ENCODE measurements around the gene ZNF813.

ZNF813 gene

GRCh38 chr19:53520163-53520546 lies 52.6 kb downstream of the ZNF813 start:
- Histone ChIP-seq H2AFZ (ENCODE audit: insufficient read depth, low read length, poor library complexity) (peak overlapping the region; percentile 69), H3K9me3 (ENCODE audit: insufficient read depth, low read depth, low read length) (no peaks in the 10 kb centered on the region), H2BK5ac (ENCODE audit: low read depth, low read length, poor library complexity) (no peak overlapping the region), H3K27me3 (ENCODE audit: insufficient read depth, low read length) (no peaks in the 10 kb centered on the region), H3K23ac (ENCODE audit: low read length) (no peak overlapping the region), H3K4me1 (ENCODE audit: control insufficient read depth in 1 of 2, insufficient read depth in 2 of 2, low read length in 2 of 2) (peaks cover 4 to 9% of the 10 kb centered on the region in 2 experiments), H3K18ac (ENCODE audit: low read length) (peak overlapping the region; percentile 34), H3K36me3 (ENCODE audit: control insufficient read depth in 1 of 2, insufficient read depth in 2 of 2, low read length in 2 of 2) (no peaks in the 10 kb centered on the region), H3K79me2 (ENCODE audit: control insufficient read depth, insufficient read depth, low read length, poor library complexity) (peaks cover 4% of the 10 kb centered on the region), H2BK120ac (ENCODE audit: insufficient read depth, low read length, poor library complexity) (peak overlapping the region; percentile 75), H3K27ac (ENCODE audit: low read depth, low read length) (peak overlapping the region; percentile 73), H3K79me1 (ENCODE audit: low read length) (peaks cover 4% of the 10 kb centered on the region), H2BK12ac (ENCODE audit: low read length) (peak overlapping the region; percentile 30), H2AK5ac (ENCODE audit: low read length) (peak overlapping the region; percentile 59), H4K8ac (ENCODE audit: low read depth, low read length) (peak overlapping the region; percentile 93), H4K12ac (ENCODE audit: low read depth, low read length) (peak overlapping the region; percentile 87), H3K4me3 (ENCODE audit: low read depth, low read length) (no peak overlapping the region), H3K14ac (ENCODE audit: low read length) (peak overlapping the region; percentile 68), H3K4me2 (ENCODE audit: low read length) (peak overlapping the region; percentile 77), H3K4ac (ENCODE audit: low read depth, low read length) (peak overlapping the region; percentile 58), H3K9ac (ENCODE audit: low read length) (peak overlapping the region; percentile 68), H4K91ac (ENCODE audit: low read depth, low read length) (peak overlapping the region; percentile 76)
- no peak for DNase-seq
- no CpG with 5 or more reads among the region's 13 CpGs for WGBS (ENCODE audit: extremely low coverage, insufficient coverage, insufficient read length)

- Histone ChIP-seq H3K9ac (ENCODE audit: low read length) (peak overlapping the region; percentile 73), H3K4me2 (ENCODE audit: low read length) (peak overlapping the region; percentile 82), H4K91ac (ENCODE audit: low read depth, low read length) (peak overlapping the region; percentile 76), H2AK5ac (ENCODE audit: low read length) (peak overlapping the region; percentile 59), H3K79me2 (ENCODE audit: control insufficient read depth, insufficient read depth, low read length, poor library complexity) (peaks cover 4% of the 10 kb centered on the region), H3K18ac (ENCODE audit: low read length) (peak overlapping the region; percentile 34), H3K27ac (ENCODE audit: low read depth, low read length) (peak overlapping the region; percentile 73), H3K4me3 (ENCODE audit: low read depth, low read length) (peak overlapping the region; percentile 92), H4K12ac (ENCODE audit: low read depth, low read length) (peak overlapping the region; percentile 87), H3K27me3 (ENCODE audit: insufficient read depth, low read length) (no peaks in the 10 kb centered on the region), H3K4me1 (ENCODE audit: control insufficient read depth in 1 of 2, insufficient read depth in 2 of 2, low read length in 2 of 2) (peaks cover 4 to 9% of the 10 kb centered on the region in 2 experiments), H3K14ac (ENCODE audit: low read length) (peak overlapping the region; percentile 18), H3K23ac (ENCODE audit: low read length) (no peak overlapping the region), H2BK12ac (ENCODE audit: low read length) (no peak overlapping the region), H2BK5ac (ENCODE audit: low read depth, low read length, poor library complexity) (peak overlapping the region; percentile 38), H3K9me3 (ENCODE audit: insufficient read depth, low read depth, low read length) (no peaks in the 10 kb centered on the region), H3K79me1 (ENCODE audit: low read length) (peaks cover 4% of the 10 kb centered on the region), H3K36me3 (ENCODE audit: control insufficient read depth in 1 of 2, insufficient read depth in 2 of 2, low read length in 2 of 2) (no peaks in the 10 kb centered on the region), H2AFZ (ENCODE audit: insufficient read depth, low read length, poor library complexity) (peak overlapping the region; percentile 80), H4K8ac (ENCODE audit: low read depth, low read length) (peak overlapping the region; percentile 93), H2BK120ac (ENCODE audit: insufficient read depth, low read length, poor library complexity) (peak overlapping the region; percentile 75), H3K4ac (ENCODE audit: low read depth, low read length) (peak overlapping the region; percentile 58)
- peak; percentile 99 for DNase-seq
- WGBS (ENCODE audit: extremely low coverage, insufficient coverage, insufficient read length), result no CpG with 5 or more reads among the region's 46 CpGs
Measured at GRCh38 chr19:53520547-53521372, 53.2 kb downstream of the ZNF813 start.

GRCh38 chr19:53521373-53522202 lies 54.1 kb downstream of the ZNF813 start:
- no peak overlapping the region for H2BK5ac ChIP-seq (ENCODE audit: low read depth, low read length, poor library complexity)
- H3K4me1 ChIP-seq (ENCODE audit: control insufficient read depth in 1 of 2, insufficient read depth in 2 of 2, low read length in 2 of 2), result peaks cover 4 to 9% of the 10 kb centered on the region in 2 experiments
- peak overlapping the region; percentile 12 for H3K14ac ChIP-seq (ENCODE audit: low read length)
- H2BK120ac ChIP-seq (ENCODE audit: insufficient read depth, low read length, poor library complexity), result no peak overlapping the region
- peak overlapping the region; percentile 58 for H4K8ac ChIP-seq (ENCODE audit: low read depth, low read length)
- H4K91ac ChIP-seq (ENCODE audit: low read depth, low read length), result peak overlapping the region; percentile 3
- H3K4ac ChIP-seq (ENCODE audit: low read depth, low read length), result peak overlapping the region; percentile 0
- DNase-seq, result no peak
- no peaks in the 10 kb centered on the region for H3K9me3 ChIP-seq (ENCODE audit: insufficient read depth, low read depth, low read length)
- H3K18ac ChIP-seq (ENCODE audit: low read length), result peak overlapping the region; percentile 2
- H3K36me3 ChIP-seq (ENCODE audit: control insufficient read depth in 1 of 2, insufficient read depth in 2 of 2, low read length in 2 of 2), result no peaks in the 10 kb centered on the region
- H2AFZ ChIP-seq (ENCODE audit: insufficient read depth, low read length, poor library complexity), result peak overlapping the region; percentile 80
- H3K79me1 ChIP-seq (ENCODE audit: low read length), result peaks cover 4% of the 10 kb centered on the region
- WGBS (ENCODE audit: extremely low coverage, insufficient coverage, insufficient read length), result no CpG with 5 or more reads among the region's 33 CpGs
- H3K27ac ChIP-seq (ENCODE audit: low read depth, low read length), result no peak overlapping the region
- no peak overlapping the region for H2BK12ac ChIP-seq (ENCODE audit: low read length)
- no peak overlapping the region for H4K12ac ChIP-seq (ENCODE audit: low read depth, low read length)
- peak overlapping the region; percentile 82 for H3K4me2 ChIP-seq (ENCODE audit: low read length)
- H3K4me3 ChIP-seq (ENCODE audit: low read depth, low read length), result peak overlapping the region; percentile 92
- H2AK5ac ChIP-seq (ENCODE audit: low read length), result no peak overlapping the region
- no peak overlapping the region for H3K23ac ChIP-seq (ENCODE audit: low read length)
- no peaks in the 10 kb centered on the region for H3K27me3 ChIP-seq (ENCODE audit: insufficient read depth, low read length)
- peaks cover 4% of the 10 kb centered on the region for H3K79me2 ChIP-seq (ENCODE audit: control insufficient read depth, insufficient read depth, low read length, poor library complexity)
- peak overlapping the region; percentile 3 for H3K9ac ChIP-seq (ENCODE audit: low read length)

- Histone ChIP-seq H3K79me2 (ENCODE audit: control insufficient read depth, insufficient read depth, low read length, poor library complexity) (peaks cover 4% of the 10 kb centered on the region), H3K27ac (ENCODE audit: low read depth, low read length) (no peak overlapping the region), H2AK5ac (ENCODE audit: low read length) (no peak overlapping the region), H2BK12ac (ENCODE audit: low read length) (no peak overlapping the region), H3K23ac (ENCODE audit: low read length) (no peak overlapping the region), H3K9me3 (ENCODE audit: insufficient read depth, low read depth, low read length) (no peaks in the 10 kb centered on the region), H2BK5ac (ENCODE audit: low read depth, low read length, poor library complexity) (no peak overlapping the region), H3K9ac (ENCODE audit: low read length) (no peak overlapping the region), H4K91ac (ENCODE audit: low read depth, low read length) (no peak overlapping the region), H3K4me1 (ENCODE audit: control insufficient read depth in 1 of 2, insufficient read depth in 2 of 2, low read length in 2 of 2) (peaks cover 0 to 6% of the 10 kb centered on the region in 2 experiments), H3K18ac (ENCODE audit: low read length) (no peak overlapping the region), H4K12ac (ENCODE audit: low read depth, low read length) (no peak overlapping the region), H2BK120ac (ENCODE audit: insufficient read depth, low read length, poor library complexity) (no peak overlapping the region), H3K79me1 (ENCODE audit: low read length) (no peaks in the 10 kb centered on the region), H3K4me2 (ENCODE audit: low read length) (no peak overlapping the region), H3K4ac (ENCODE audit: low read depth, low read length) (no peak overlapping the region), H2AFZ (ENCODE audit: insufficient read depth, low read length, poor library complexity) (no peak overlapping the region), H3K36me3 (ENCODE audit: control insufficient read depth in 1 of 2, insufficient read depth in 2 of 2, low read length in 2 of 2) (peaks cover 9 to 10% of the 10 kb centered on the region in 2 experiments), H3K14ac (ENCODE audit: low read length) (no peak overlapping the region), H3K27me3 (ENCODE audit: insufficient read depth, low read length) (no peaks in the 10 kb centered on the region), H3K4me3 (ENCODE audit: low read depth, low read length) (no peak overlapping the region), H4K8ac (ENCODE audit: low read depth, low read length) (no peak overlapping the region)
- no CpG with 5 or more reads among the region's 2 CpGs for WGBS (ENCODE audit: extremely low coverage, insufficient coverage, insufficient read length)
- DNase-seq, result no peak
Measured at GRCh38 chr19:53525922-53526321, 58.4 kb downstream of the ZNF813 start.
